Measurements from ENCODE around the gene PCDHGC4.
A peak's percentile ranks its signal among the peaks of the same experiment; 100 is the strongest.

The PCDHGC4 gene

DNA sequence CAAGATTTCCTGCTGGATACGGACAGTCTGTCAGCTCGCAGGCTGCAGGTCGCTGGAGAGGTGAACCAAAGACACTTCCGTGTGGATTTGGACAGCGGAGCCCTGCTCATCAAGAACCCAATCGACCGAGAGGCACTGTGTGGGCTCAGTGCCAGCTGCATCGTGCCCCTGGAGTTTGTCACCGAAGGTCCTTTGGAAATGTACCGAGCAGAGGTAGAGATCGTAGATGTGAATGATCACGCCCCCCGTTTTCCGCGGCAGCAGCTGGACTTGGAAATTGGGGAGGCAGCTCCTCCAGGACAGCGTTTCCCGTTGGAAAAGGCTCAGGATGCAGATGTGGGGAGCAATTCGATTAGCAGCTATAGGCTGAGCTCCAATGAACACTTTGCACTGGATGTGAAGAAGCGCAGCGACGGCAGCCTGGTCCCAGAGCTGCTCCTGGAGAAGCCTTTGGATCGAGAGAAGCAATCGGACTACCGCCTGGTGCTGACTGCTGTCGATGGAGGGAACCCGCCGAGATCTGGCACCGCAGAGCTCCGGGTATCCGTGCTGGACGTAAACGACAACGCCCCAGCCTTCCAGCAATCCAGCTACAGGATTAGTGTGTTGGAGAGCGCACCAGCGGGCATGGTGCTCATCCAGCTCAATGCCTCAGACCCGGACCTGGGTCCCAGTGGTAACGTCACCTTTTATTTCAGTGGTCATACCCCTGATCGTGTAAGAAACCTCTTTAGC lies 658 bp downstream of the PCDHGC4 start:
- Mint-ChIP-seq H3K4me1 (peaks cover 13% of the 10 kb centered on the region), H3K4me3 (peak overlapping the region in 1 of 2 donors; percentile 74), H3K27me3 (peaks cover 93% of the 10 kb centered on the region), H3K9me3 (no peaks in the 10 kb centered on the region), H3K27ac (no peak overlapping the region)
- no peak for ATAC-seq
- no peak for DNase-seq

DNA sequence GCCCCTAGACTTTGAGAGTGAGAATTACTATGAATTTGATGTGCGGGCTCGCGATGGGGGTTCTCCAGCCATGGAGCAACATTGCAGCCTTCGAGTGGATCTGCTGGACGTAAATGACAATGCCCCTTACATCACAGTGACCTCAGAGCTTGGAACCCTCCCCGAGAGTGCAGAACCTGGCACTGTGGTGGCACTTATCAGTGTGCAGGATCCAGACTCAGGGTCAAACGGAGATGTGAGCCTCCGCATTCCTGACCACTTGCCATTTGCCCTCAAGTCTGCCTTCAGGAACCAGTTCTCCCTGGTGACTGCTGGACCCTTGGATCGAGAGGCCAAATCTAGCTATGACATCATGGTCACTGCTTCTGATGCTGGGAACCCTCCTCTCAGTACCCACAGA lies 1.3 kb downstream of the PCDHGC4 start:
- H3K4me3 Mint-ChIP-seq: no peak overlapping the region
- H3K27me3 Mint-ChIP-seq: peaks cover 93% of the 10 kb centered on the region
- no peak overlapping the region for H3K27ac Mint-ChIP-seq
- H3K9me3 Mint-ChIP-seq: no peaks in the 10 kb centered on the region
- no peak for ATAC-seq
- DNase-seq: no peak
- H3K4me1 Mint-ChIP-seq: peaks cover 13% of the 10 kb centered on the region

DNA sequence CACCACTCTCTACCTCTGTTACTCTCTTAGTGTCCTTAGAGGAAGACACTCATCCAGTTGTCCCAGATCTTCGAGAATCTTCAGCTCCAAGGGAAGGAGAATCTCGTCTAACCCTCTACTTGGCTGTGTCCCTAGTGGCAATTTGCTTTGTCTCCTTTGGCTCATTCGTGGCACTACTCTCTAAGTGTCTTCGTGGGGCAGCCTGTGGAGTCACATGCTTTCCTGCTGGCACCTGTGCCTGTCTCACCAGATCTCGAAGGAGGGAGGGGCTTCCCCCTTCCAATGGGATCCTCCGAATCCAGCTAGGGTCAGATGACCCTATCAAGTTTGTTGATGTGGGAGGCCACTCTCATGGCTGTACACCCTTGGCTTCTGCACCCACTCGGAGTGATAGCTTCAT lies 2.3 kb downstream of the PCDHGC4 start:
- no peak overlapping the region for H3K4me3 Mint-ChIP-seq
- peak overlapping the region in 1 of 2 donors; percentile 29 for H3K27ac Mint-ChIP-seq
- H3K27me3 Mint-ChIP-seq: peaks cover 98% of the 10 kb centered on the region
- H3K9me3 Mint-ChIP-seq: no peaks in the 10 kb centered on the region
- peaks cover 18% of the 10 kb centered on the region for H3K4me1 Mint-ChIP-seq
- ATAC-seq (no peak), DNase-seq (no peak)

DNA sequence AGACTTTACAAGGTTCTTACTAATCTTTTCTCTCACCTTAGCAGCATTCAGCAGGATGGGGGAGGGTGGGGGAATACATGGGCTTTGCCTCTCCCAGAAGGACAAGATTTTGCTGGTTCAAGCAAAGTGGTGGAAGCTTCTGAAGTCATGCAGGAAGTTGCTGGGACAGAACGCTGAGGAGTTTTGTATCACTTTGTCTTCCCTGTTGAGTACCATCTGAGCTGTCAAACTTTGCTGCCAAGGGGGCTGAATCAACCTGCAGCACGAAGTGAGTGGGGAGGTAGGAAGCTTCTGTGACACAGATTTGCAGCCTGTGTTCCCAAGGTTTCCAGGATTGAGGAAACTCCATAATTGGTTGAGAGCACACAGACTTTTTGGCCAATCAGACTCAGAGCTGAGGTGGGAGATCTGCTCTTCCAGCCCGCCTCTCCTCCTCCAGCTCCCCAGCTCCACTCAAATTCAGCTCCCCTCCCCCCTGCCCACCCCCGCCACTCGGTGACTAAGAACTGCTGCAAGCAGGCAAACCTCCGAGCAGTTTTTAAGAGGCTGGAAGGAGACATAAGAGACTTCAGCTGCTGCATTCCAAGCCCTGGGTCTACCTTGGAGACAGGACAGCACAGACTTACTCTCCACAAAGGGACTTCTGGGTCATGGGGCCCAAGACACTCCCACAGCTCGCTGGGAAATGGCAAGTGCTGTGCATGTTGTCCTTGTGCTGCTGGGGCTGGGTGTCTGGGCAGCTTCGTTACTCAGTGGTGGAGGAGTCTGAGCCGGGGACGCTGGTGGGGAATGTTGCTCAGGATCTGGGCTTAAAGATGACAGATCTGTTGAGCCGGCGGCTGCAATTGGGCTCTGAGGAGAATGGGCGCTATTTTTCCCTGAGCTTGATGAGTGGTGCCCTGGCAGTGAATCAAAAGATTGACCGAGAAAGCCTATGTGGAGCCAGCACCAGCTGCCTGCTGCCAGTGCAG lies 4.0 kb downstream of the PCDHGC4 start, which contains the start of gene PCDHGC5:
PCDHGC5 (plus strand) TSS at position 491 of the 971 bp plus-strand sequence; CDS start at position 651, 160 bp downstream.
- DNase-seq: no peak
- peaks cover 98% of the 10 kb centered on the region for H3K27me3 Mint-ChIP-seq
- ATAC-seq: no peak
- H3K27ac Mint-ChIP-seq: no peak within 1 kb of the TSS
- H3K9me3 Mint-ChIP-seq: no peaks in the 10 kb centered on the region
- H3K4me3 Mint-ChIP-seq: no peak within 1 kb of the TSS
- H3K4me1 Mint-ChIP-seq: peaks cover 24% of the 10 kb centered on the region

DNA sequence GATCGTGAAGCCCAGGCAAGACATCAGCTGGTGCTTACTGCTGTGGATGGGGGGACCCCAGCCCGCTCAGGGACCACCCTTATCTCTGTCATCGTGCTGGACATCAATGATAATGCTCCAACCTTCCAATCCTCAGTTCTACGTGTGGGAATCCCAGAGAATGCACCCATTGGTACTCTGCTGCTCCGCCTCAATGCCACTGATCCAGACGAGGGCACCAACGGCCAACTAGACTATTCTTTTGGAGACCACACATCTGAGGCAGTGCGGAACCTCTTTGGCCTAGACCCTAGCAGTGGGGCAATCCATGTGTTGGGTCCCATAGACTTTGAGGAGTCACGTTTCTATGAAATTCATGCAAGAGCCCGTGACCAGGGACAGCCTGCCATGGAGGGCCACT lies 5.0 kb downstream of the PCDHGC4 start:
- no peak overlapping the region for H3K4me3 Mint-ChIP-seq
- DNase-seq (no peak), ATAC-seq (no peak)
- H3K4me1 Mint-ChIP-seq: peaks cover 19% of the 10 kb centered on the region
- H3K27ac Mint-ChIP-seq: no peak overlapping the region
- H3K27me3 Mint-ChIP-seq: peaks cover 98% of the 10 kb centered on the region
- H3K9me3 Mint-ChIP-seq: no peaks in the 10 kb centered on the region

DNA sequence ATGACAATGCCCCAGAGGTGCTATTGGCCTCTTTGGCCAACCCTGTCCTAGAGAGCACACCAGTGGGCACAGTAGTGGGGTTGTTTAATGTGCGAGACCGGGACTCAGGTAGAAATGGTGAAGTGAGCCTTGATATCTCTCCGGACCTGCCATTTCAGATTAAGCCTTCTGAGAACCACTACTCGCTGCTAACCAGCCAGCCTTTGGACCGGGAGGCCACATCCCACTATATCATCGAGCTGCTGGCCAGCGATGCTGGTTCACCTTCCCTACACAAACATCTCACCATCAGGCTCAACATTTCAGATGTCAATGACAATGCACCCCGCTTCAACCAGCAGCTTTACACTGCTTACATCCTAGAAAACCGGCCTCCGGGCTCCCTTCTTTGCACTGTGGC lies 5.4 kb downstream of the PCDHGC4 start:
- DNase-seq: no peak
- no peak overlapping the region for H3K27ac Mint-ChIP-seq

DNA sequence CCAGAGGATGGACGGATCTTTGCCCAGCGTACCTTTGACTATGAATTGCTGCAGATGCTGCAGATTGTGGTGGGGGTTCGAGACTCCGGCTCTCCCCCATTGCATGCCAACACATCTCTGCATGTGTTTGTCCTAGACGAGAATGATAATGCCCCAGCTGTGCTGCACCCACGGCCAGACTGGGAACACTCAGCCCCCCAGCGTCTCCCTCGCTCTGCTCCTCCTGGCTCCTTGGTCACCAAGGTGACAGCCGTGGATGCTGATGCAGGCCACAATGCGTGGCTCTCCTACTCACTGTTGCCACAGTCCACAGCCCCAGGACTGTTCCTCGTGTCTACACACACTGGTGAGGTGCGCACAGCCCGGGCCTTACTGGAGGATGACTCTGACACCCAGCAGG lies 5.9 kb downstream of the PCDHGC4 start:
- DNase-seq (no peak), ATAC-seq (no peak)
- Mint-ChIP-seq H3K27me3 (peaks cover 98% of the 10 kb centered on the region), H3K4me3 (no peak overlapping the region), H3K27ac (no peak overlapping the region), H3K9me3 (no peaks in the 10 kb centered on the region), H3K4me1 (peaks cover 19% of the 10 kb centered on the region)

More for the DNA sequence above, 5.4 kb downstream of the PCDHGC4 start:
- H3K4me1 Mint-ChIP-seq: peaks cover 17% of the 10 kb centered on the region
- no peak for ATAC-seq
- H3K9me3 Mint-ChIP-seq: no peaks in the 10 kb centered on the region
- H3K4me3 Mint-ChIP-seq: no peak overlapping the region
- peaks cover 98% of the 10 kb centered on the region for H3K27me3 Mint-ChIP-seq

DNA sequence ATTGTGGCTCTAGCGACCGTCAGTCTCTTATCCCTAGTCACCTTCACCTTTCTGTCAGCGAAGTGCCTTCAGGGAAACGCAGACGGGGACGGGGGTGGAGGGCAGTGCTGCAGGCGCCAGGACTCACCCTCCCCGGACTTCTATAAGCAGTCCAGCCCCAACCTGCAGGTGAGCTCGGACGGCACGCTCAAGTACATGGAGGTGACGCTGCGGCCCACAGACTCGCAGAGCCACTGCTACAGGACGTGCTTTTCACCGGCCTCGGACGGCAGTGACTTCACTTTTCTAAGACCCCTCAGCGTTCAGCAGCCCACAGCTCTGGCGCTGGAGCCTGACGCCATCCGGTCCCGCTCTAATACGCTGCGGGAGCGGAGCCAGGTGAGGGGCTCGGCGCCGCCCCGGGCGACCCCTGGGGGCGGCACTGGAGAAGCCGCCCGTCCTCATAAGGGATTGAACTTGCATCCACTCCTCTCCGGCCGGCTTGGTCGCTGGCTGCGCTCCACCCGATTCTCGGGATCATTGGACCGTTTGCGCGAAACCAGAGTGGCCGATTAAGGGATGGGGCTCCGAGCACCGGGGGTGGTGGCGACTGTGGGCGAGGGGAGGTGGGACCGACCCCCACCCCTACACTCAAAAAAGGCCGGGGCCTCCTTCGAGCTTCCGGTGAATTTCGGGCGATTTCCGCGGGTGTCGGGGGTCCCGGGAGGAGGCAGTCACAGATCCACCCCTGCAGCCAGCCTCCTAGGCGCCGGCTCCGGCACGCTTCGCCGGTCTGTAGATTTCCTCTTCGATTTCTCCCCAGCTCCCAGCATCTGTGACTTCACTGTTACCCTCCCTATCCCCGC lies 6.7 kb downstream of the PCDHGC4 start:
- Mint-ChIP-seq H3K4me3 (peak overlapping the region; percentile 71 to 84), H3K27me3 (peaks cover 98% of the 10 kb centered on the region), H3K9me3 (no peaks in the 10 kb centered on the region), H3K4me1 (peaks cover 21% of the 10 kb centered on the region), H3K27ac (peak overlapping the region in 1 of 2 donors; percentile 88)
- DNase-seq (no peak), ATAC-seq (peak; percentile 3)

DNA sequence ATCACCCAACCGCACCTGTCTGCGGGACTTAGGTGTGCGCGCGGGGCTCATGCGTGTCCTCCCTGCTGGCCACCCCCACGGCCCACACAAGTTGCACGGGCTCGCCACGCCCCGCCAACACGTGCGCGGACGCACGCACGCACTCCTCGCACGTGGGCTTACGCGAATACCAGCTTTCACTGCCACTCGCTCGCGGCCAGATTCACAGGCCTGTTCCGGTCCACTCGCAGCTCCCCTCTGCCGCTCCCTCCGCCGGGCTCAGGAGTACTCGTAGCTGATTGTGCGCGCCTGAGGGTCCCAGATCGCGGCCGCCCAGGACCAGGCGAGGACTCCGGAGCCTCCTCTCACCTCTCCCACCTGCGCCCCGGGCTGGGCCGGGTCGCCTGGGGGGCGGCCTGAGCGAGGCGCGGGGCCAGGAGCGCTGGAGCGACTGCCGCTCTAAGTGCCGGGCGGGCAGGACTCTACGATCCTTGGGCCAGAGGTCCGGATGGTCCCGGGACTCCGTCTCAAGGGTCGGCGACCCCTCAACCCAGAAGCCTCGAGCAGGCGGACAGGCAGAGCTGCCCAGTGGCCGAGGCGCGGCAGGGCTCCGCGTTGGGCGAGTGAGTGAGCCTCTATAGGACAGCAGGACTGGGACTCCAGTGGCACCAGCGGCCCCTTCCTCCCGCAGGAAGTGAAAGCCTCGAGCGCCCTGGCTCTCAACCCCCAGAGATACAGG lies 7.5 kb downstream of the PCDHGC4 start:
- Mint-ChIP-seq H3K4me3 (peak overlapping the region; percentile 71 to 84), H3K27me3 (peaks cover 90% of the 10 kb centered on the region), H3K27ac (peak overlapping the region in 1 of 2 donors; percentile 88), H3K9me3 (no peaks in the 10 kb centered on the region), H3K4me1 (peaks cover 21% of the 10 kb centered on the region)
- no peak for DNase-seq
- ATAC-seq: peak; percentile 46

DNA sequence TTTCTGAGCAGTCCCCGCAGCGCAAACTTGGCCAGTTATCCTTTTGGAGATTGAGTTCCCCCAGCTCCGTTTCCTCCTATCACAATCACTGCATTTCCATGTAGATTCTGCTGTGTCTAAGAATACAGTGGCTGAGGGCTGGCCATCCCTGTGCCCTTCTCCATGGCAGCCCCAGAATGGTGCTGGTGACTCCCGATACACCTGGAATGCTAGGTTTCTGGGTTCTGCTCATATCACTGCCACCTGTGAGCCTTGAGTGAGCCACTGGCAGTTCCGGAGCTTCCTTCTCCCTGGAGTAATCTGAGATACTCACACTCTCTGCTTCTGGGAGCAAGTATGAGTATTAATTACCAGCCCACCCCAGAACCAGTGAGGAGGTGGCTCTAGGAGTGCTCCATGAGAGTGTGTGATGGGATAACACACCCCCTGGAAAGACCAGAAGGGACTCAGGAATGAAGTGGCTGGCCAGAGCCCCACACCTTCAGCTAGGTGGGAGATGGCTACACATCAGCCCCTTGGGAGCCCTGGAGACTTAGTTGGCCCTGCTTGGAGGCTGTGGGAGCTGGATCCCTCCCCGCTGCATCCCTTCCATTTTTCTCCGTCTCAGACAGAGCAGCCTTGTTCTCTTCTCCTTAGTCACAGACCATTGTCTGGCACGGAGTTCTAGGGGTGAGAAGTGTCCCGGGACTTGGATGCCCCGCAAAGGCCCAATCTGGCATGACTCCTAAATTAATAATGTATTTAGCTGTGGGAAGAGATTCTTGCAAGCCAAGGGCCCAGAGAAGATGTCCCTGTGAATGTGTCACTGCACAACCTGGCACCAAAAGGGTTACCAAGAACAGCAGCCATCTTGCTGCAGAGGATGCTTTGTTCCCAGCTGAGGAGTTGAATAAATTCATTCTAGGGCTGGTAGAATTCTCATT lies 8.9 kb downstream of the PCDHGC4 start:
- Mint-ChIP-seq H3K4me1 (peaks cover 21% of the 10 kb centered on the region), H3K27ac (no peak overlapping the region), H3K4me3 (no peak overlapping the region), H3K9me3 (no peaks in the 10 kb centered on the region), H3K27me3 (peaks cover 87% of the 10 kb centered on the region)
- no peak for DNase-seq
- ATAC-seq: no peak

DNA sequence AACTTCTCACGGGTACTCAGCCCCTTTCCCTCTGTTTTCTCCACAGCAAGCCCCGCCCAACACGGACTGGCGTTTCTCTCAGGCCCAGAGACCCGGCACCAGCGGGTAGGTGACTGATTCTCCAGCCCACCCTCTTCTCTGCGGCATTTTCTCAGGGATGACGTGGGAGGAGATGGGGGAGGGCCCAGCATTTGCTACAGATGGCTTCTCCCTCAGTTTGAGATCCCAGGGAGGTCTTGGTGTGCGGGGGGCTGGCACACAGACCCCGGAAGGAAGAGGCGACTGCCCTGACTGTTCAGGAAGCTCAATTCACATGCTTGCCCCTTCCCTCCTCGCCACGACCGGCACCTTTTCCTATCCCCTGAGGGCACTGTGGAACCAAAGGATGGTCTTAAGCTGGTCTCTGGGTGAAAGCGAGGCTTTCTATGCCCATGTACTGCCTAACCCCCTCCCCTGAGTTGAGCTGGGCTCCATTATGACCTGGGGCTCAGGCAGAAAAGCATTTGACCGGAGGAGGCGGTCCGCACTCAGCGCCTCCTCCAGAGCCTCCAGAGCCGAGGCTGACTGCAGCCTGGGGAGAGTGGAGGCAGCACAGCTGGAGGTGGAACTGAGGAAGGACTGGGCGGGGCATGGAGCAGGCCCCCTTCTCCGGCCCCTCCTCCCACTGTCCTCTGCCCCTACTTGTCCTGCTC lies 10.1 kb downstream of the PCDHGC4 start:
- Mint-ChIP-seq H3K4me3 (peak overlapping the region in 1 of 2 donors; percentile 1), H3K27me3 (peaks cover 75% of the 10 kb centered on the region), H3K9me3 (no peaks in the 10 kb centered on the region), H3K27ac (no peak overlapping the region), H3K4me1 (peaks cover 21% of the 10 kb centered on the region)
- no peak for ATAC-seq
- no peak for DNase-seq

DNA sequence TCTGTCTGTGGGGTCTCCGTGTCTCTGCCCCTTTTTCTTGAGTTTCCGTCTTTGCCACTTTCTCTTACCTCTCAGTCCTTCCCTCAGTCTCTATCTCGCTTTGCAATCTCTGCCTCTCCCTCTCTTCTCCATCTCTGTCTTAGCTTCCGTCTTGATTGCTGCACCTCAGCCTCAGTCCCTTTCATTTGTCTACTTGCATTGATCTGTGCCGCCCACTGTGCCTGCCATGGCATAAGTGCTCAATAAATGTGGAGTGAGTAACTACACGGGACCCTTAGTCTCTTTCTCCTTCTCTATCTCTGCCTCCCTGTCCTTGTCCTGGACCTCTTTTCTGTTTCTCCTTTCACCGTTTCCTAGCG lies 10.6 kb downstream of the PCDHGC4 start:
- Mint-ChIP-seq H3K4me1 (peaks cover 21% of the 10 kb centered on the region), H3K4me3 (peak overlapping the region in 1 of 2 donors; percentile 1), H3K27me3 (peaks cover 70% of the 10 kb centered on the region), H3K27ac (no peak overlapping the region), H3K9me3 (no peaks in the 10 kb centered on the region)
- DNase-seq (no peak), ATAC-seq (no peak)

DNA sequence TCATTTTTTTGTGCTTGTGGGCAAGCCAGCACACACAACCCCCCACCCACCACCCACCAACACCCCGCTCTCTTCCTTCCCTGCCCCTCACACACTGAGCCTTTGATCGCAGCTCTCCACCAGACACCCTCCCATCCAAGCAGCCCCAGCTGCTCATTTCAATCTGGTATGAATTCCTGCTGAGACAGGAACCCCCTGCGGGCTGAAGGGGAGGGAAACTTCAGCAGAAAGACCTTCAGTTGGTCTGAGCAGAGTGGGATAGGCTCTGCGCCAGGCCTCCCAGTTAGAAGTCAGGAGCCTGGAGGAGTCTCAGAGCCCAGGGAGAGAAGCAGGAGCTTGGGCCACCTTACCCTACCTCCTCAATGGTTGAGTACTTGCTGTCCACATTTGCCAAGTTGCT lies 11.2 kb downstream of the PCDHGC4 start:
- DNase-seq: no peak
- no peak overlapping the region for H3K4me3 Mint-ChIP-seq
- no peak overlapping the region for H3K27ac Mint-ChIP-seq
- H3K9me3 Mint-ChIP-seq: no peaks in the 10 kb centered on the region
- H3K27me3 Mint-ChIP-seq: peaks cover 64% of the 10 kb centered on the region
- H3K4me1 Mint-ChIP-seq: peaks cover 21% of the 10 kb centered on the region
- no peak for ATAC-seq
